GM18519 (cell line): ENCODE data around the gene CCDC154.

ENCODE experiments used
- ATAC-seq: cut with Tn5 transposase; IDR thresholded peaks from one replicate; pipeline ENCODE4 v1.9.1; 2021; ENCODE audit warnings: mild to moderate bottlenecking, moderate library complexity; ENCODE audit not compliant: unreplicated experiment, low FRiP score

CCDC154 gene

DNA sequence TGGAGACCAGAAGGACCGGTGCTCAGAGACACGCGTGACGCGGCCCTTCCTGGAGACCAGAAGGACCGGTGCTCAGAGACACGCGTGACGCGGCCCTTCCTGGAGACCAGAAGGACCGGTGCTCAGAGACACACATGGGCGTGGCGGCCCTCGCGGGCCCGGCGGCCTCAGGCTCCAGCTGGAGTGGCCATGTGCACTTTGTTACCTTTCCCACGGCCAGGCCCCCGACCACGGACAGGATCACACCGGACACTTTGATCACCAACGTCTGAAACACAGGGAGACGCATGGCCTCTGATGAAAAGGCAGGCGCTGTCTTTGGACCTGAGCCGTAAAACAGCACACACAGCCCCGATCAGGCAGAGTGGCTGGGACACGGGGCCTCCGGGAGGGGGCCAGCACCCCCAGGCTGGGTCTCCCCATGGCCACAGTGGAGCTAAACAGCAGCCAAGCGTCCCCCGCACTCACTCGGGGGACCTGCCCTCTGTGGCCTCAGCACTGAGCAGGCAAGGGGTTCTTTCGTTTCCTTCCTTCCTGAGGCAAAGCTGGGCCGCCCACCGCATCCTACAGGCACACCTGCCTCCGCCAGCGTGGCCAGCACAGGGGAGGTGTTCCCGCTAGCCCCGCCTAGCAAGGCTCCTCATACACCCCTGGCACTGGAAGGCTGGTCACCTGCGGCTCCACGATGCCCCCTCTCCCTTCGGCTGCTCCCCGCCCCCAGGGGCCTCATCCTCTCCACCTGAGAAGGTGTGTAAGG is 13.3 kb upstream of the CCDC154 start:
- no peak for ATAC-seq

- ATAC-seq, result no peak
These were observed 12.6 kb upstream of the CCDC154 start for GRCh38 chr16:1456951-1457350.

- ATAC-seq, result no peak
These were observed 11.1 kb upstream of the CCDC154 start for GRCh38 chr16:1455190-1456171.

GRCh38 chr16:1454561-1454960 is 10.2 kb upstream of the CCDC154 start:
- no peak for ATAC-seq

GRCh38 chr16:1453316-1453715 is 9.0 kb upstream of the CCDC154 start:
- no peak for ATAC-seq

GRCh38 chr16:1452530-1452929 is 8.2 kb upstream of the CCDC154 start:
- ATAC-seq, result no peak

- ATAC-seq, result no peak
These were observed 7.5 kb upstream of the CCDC154 start for GRCh38 chr16:1451702-1452392.

GRCh38 chr16:1450841-1451240 is 6.5 kb upstream of the CCDC154 start:
- no peak for ATAC-seq

- ATAC-seq, result no peak
These were observed 5.9 kb upstream of the CCDC154 start for GRCh38 chr16:1450218-1450617.

DNA sequence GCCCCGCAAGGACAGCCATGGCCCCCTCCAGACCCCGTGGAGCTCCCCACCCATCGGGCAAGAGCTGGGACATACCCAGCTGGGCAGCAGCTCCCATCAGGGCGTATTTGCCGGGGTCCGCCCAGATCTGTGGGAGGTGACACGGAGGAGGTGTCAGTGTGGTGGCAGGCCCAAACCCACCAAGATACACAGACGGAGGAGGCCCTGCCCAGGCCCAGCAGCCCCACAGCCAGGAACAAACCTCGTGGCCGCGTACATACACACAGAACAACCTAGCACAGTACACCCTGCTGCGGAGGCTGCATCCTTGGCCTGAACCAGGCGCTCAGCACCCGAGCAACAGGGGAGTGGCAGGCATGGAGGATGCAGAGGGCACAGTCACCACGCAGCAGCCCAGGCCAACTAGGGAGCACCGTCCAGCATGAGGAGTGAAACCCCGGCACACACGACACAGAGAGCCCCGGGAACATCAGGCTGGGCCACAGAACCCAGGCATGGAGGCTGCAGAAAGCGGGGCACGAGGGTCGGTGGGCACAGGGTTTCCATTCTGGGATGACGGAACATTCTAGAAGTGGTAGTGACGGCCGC is 4.9 kb upstream of the CCDC154 start:
- no peak for ATAC-seq

DNA sequence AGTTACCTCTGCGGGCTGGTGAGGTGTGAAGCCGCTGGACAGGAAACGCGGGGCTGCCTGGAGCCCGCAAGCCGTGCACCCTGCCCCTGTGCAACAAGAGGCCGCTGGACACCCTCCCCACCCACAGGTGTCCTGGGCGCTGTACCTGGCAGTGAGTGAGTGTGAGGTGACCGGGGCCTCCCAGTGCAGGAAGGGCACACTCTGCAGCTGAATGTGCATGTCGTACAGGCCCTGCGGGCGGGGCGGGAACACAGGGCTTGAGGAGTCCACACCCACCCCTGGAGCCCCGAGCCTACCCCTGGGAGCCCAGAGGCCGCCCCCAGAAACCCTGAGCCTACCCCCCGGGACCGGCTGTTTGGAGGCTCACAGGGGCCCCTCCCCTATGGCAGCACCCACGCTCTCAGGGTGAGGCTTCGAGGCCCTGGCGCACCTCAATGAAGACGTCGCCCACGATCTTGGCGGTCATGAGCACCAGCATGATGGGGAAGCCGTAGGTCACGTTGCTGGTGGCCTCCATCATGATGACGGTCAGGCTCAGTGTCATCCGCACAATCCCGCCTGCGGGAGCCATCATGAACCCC is 4.3 kb upstream of the CCDC154 start:
- ATAC-seq, result no peak

GRCh38 chr16:1447965-1448364 is 3.6 kb upstream of the CCDC154 start:
- no peak for ATAC-seq

DNA sequence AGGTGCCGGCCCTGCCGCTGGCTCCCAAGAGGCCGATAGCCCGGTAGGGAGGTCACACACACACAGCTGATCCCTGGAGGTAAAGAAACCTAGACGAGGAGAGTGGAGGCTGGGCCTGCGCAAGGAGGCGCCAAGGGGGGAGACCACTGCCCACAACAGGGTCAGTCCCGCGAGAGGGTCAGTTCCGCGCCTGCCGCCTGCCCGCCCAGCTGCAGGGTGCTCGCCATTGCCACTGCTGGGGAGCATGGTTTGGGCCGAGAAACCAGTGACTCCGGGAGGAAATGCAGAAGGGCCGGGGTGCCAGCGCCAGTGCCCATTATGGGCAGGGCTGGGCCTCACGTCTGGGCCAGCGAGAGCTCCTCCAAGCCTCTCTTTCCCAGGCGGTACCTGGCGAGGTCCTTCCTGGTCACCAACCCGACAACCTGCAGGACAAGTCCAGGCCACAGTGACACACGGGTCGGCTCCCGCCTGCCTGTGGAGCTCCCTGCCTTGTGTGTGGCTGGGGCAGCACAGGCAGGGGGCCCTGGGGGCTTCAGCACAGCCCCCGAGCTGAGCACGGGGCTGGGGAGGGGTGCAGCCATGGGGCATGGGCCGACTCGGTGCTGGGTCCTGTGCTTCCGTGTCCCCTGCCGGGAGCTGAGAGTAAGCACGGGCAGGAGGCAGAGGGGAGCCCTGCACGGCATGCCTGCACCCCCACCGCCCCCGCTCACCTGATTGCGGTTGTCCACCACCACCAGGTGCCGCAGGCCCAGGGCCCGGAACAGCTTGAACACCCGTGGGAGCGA is 2.1 kb upstream of the CCDC154 start:
- ATAC-seq, result no peak

DNA sequence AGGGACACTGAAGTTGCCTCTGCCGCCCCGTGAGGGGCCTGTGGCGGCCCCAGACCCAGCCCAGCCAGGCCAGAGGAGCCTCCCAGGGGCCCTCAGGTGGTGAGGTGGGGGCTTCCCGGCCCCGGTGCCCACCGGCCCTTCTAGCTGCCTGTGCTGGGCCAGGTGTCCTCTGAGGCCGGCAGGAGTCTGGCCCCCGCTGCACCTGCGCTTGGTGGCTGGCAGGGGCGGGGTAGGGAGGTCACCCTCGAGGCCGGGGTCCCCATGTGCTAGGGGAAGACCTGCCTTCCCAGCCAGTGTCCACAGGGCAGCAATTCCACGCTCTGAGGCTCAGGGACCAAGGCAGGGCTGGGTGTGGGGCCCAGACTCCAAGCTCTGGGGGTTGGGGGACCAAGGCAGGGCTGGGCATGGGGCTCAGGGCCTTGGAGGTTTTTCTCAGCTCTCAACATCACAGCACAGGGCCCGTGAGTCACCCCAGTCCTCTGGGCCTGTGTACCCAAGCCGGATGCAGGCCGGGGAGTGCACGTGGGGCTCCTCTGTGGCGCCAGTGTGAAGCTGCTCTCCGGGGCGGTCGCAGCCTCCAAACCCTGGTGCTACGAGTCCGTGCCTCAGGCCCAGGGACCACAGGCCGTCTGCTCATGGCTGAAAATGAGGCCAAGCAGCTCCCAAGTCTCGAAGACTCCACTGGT is 1.3 kb upstream of the CCDC154 start:
- no peak for ATAC-seq

- no peak for ATAC-seq
These were observed 568 bp upstream of the CCDC154 start for GRCh38 chr16:1444730-1445517.

DNA sequence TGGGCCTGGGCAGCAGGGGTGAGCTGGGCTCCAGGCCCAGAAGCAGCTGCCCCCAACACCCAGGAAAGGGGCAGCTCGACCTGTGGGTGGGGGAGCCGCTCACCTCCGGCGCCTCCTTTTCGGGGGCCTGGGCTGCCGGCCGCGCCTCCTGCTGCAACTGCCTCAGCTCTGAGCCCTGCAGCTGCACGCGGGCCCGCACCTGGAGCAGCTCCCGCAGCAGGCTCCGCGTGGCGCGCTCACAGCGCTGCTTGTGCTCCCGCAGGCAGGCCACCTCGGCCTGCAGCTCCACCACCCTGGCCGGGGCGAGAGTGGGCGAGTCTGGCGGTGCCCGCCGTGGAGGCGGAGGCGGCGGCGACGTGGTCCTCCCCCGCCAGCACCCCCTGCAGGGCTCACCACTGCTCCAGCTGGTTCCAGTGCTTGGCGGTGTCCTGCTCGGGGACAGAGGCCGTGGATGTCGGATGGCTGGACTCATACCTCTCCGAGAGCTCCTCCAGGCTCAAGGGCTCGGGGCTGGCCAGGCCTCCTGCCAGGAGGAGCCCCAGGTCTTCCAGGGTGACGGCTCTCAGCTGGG is 868 bp downstream of the CCDC154 start:
- no peak for ATAC-seq

DNA sequence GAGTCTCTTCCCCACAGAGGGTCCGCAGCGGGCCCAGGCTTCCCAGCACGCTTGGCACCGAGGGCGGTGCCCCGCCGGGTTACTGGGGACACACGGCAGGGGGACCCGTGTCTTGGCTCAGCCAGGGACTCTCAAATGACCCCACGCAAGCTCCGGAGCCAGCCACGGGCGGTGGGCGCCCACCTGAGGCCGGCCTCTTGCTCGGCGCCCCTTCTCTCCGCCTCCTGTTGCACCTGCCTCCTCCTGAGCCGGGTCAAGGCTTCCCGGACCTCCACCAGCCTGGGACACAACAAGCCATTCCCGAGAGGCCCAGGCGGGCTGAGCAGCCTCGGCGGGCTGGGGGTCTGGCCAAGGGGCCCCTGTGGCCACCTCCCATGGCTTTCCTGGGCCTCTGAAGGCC is 1.7 kb downstream of the CCDC154 start:
- no peak for ATAC-seq

DNA sequence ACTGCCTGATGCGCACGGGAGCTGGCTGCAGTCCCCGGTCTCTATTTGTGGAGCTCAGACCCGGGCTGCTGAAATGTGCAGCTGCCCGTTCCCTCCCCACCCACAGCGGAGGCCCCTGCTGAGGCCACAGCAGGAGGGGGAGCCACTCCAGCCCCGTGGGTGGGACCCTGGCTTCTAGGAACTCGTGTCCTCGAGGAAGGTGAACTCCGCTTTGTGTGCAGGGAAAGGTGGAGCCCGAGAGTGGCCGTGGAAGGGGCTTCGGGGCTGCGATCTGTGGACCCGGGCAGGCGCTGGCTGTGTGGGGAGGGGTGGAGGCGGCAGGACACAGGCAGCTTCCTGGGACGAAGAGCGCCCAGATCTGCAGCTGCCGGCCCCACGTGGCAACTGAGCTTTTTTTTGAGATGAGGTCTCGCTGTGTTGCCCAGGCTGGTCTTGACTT is 2.9 kb downstream of the CCDC154 start:
- no peak for ATAC-seq
